ENCODE measurements around the gene FBP1.

DNA sequence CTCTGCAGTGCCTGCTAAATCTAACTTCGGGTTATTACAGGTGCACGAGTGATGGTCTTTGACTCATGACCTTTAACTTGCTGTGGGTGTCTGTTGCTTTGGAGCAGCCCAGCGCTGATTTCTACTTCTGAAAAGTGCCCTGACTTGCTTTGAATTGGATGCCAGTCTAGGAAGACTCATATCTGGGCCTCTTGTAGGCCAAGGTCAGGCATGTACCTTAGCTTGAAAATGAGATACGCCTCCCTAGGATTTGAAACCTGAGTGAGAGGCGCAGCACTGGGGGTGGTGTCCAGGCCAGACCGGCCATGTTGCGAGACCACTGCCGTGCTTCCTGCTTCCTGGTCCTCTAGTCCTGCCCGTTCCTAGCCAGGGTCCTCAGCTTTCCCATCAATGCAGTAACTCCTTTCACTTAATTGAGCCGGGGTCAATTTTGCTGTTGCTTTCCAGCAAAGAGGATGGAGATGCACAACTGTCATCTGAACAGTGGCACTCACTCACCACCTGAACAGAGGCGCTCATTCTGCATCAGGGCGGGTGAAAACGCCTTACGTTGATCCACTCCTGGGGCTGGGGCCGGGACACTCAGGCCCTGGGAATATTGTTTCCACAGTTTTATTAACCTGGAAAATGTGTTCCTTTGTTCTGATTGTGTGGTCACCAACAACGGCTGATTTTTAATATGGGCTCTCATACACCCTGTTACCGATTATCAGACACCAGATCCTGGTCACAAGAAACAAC, 70.2 kb downstream of the FBP1 start:
- TF ChIP-seq CTCF (IDR thresholded peaks at IDR 0.05) (no peak), POLR2A (IDR thresholded peaks at IDR 0.05) (no peak)

All from lower leg skin (tissue), 3 donors.